H9 (cell line): Measurements from ENCODE around the gene AP4B1. TPM values are rescaled to one million over a fixed set of nuclear protein-coding genes. Genes with fewer than 3 reads are reported as not detected.

ENCODE experiments used
- DNase-seq: peaks from one replicate; pipeline ENCODE4 v3.0.0-alpha.2; 2017
- H2AFZ ChIP-seq: one replicate; pipeline ENCODE4 v1.6.1; 2013; ENCODE audit warnings: mild to moderate bottlenecking, low read length, control low read depth, moderate library complexity
- H2AK5ac ChIP-seq: 2 replicates; pipeline ENCODE4 v1.6.1; 2013; ENCODE audit warnings: low read length, control low read depth, mixed read lengths; ENCODE audit not compliant: insufficient read length
- H2BK120ac ChIP-seq: one replicate; pipeline ENCODE4 v1.6.1; 2013; ENCODE audit warnings: low read depth, mild to moderate bottlenecking, low read length, control low read depth, inconsistent platforms; ENCODE audit not compliant: poor library complexity, severe bottlenecking
- H2BK12ac ChIP-seq: 2 replicates; pipeline ENCODE4 v1.6.1; 2013; ENCODE audit warnings: low read length, control low read depth, mixed read lengths, low read depth; ENCODE audit not compliant: insufficient read length
- H2BK15ac ChIP-seq: 2 replicates; pipeline ENCODE4 v1.6.1; 2013; ENCODE audit warnings: low read depth, low read length, control low read depth
- H2BK20ac ChIP-seq: one replicate; pipeline ENCODE4 v1.6.1; 2013; ENCODE audit warnings: low read depth, mild to moderate bottlenecking, low read length, control low read depth, inconsistent platforms; ENCODE audit not compliant: poor library complexity, severe bottlenecking
- H2BK5ac ChIP-seq: 2 replicates; pipeline ENCODE4 v1.6.1; 2013; ENCODE audit warnings: low read length, control low read depth, mixed read lengths; ENCODE audit not compliant: insufficient read length
- H3K14ac ChIP-seq: 2 replicates; pipeline ENCODE4 v1.6.1; 2013; ENCODE audit warnings: low read length, control low read depth; ENCODE audit not compliant: insufficient read depth
- H3K18ac ChIP-seq: 2 replicates; pipeline ENCODE4 v1.6.1; 2013; ENCODE audit warnings: low read depth, mild to moderate bottlenecking, mixed read lengths, low read length, control low read depth; ENCODE audit not compliant: insufficient read length
- H3K23ac ChIP-seq: 2 replicates; pipeline ENCODE4 v1.6.1; 2013; ENCODE audit warnings: low read length, control low read depth, mixed read lengths, low read depth; ENCODE audit not compliant: insufficient read length
- H3K23me2 ChIP-seq: 2 replicates; pipeline ENCODE4 v1.6.1; 2013; ENCODE audit warnings: low read depth, mild to moderate bottlenecking, mixed read lengths, low read length, control low read depth; ENCODE audit not compliant: insufficient read length, poor library complexity, severe bottlenecking
- H3K27ac ChIP-seq: 2 replicates; pipeline ENCODE4 v1.5.1; 2013; ENCODE audit warnings: low read length, control low read depth, mixed read lengths, low read depth; ENCODE audit not compliant: insufficient read length
- H3K27me3 ChIP-seq: 2 replicates; pipeline ENCODE4 v1.6.1; 2013; ENCODE audit warnings: low read length, control low read depth, inconsistent platforms; ENCODE audit not compliant: insufficient read depth
- H3K4ac ChIP-seq: 2 replicates; pipeline ENCODE4 v1.6.1; 2013; ENCODE audit warnings: low read depth, mild to moderate bottlenecking, control low read depth, inconsistent platforms, low read length, moderate library complexity
- H3K4me1 ChIP-seq: 2 replicates; pipeline ENCODE4 v1.6.1; 2013; ENCODE audit warnings: low read length, control low read depth, inconsistent platforms; ENCODE audit not compliant: insufficient read depth
- H3K4me2 ChIP-seq: 2 replicates; pipeline ENCODE4 v1.6.1; 2013; ENCODE audit warnings: low read length, control low read depth, mixed read lengths; ENCODE audit not compliant: insufficient read length, insufficient read depth
- H3K56ac ChIP-seq: 2 replicates; pipeline ENCODE4 v1.6.1; 2013; ENCODE audit warnings: low read depth, mild to moderate bottlenecking, mixed read lengths, low read length, control low read depth; ENCODE audit not compliant: insufficient read length
- H3K79me1 ChIP-seq: 2 replicates; pipeline ENCODE4 v1.6.1; 2013; ENCODE audit warnings: low read depth, mild to moderate bottlenecking, moderate library complexity, low read length, control low read depth, inconsistent platforms; ENCODE audit not compliant: insufficient read depth, poor library complexity, severe bottlenecking
- H3K79me2 ChIP-seq: 2 replicates; pipeline ENCODE4 v1.6.1; 2013; ENCODE audit warnings: low read length, control low read depth, inconsistent platforms; ENCODE audit not compliant: insufficient read depth
- H3K9ac ChIP-seq: 2 replicates; pipeline ENCODE4 v1.6.1; 2013; ENCODE audit warnings: low read length, control low read depth, mixed read lengths; ENCODE audit not compliant: insufficient read length; ENCODE audit errors: extremely low read depth
- H3K9me3 ChIP-seq: one replicate; pipeline ENCODE4 v1.6.1; 2013; ENCODE audit warnings: low read depth, low read length, inconsistent platforms; ENCODE audit not compliant: control insufficient read depth
- H3T11ph ChIP-seq: one replicate; pipeline ENCODE4 v1.6.1; 2013; ENCODE audit warnings: mild to moderate bottlenecking, low read length, control low read depth, inconsistent platforms
- H4K20me1 ChIP-seq: one replicate; pipeline ENCODE4 v1.6.1; 2013; ENCODE audit not compliant: control insufficient read depth, insufficient read length, insufficient read depth
- H4K5ac ChIP-seq: 2 replicates; pipeline ENCODE4 v1.6.1; 2013; ENCODE audit warnings: low read depth, mild to moderate bottlenecking, mixed read lengths, low read length, control low read depth; ENCODE audit not compliant: insufficient read length
- H4K8ac ChIP-seq: replicated peaks from 2 replicates; pipeline ENCODE4 v1.6.1; 2013; ENCODE audit warnings: low read length, control low read depth, mixed read lengths, low read depth; ENCODE audit not compliant: insufficient read length
- H4K91ac ChIP-seq: 2 replicates; pipeline ENCODE4 v1.6.1; 2013; ENCODE audit warnings: low read depth, mild to moderate bottlenecking, moderate library complexity, mixed read lengths, low read length, control low read depth; ENCODE audit not compliant: insufficient read length
- H3K27ac Mint-ChIP-seq, 3 experiments: 2 replicates in 2 of 3; 3 replicates in 1 of 3; pipeline ENCODE4 v1.8.0; 2020 to 2021; ENCODE audit warnings: mixed read lengths in 3 of 3, mild to moderate bottlenecking in 1 of 3, moderate library complexity in 1 of 3
- H3K27me3 Mint-ChIP-seq: 2 replicates; pipeline ENCODE4 v1.8.0; 2021; ENCODE audit warnings: low read depth, mild to moderate bottlenecking, moderate library complexity, mixed read lengths
- H3K36me3 Mint-ChIP-seq, 3 experiments: 2 replicates in 2 of 3; 3 replicates in 1 of 3; pipeline ENCODE4 v1.8.0; 2020 to 2021; ENCODE audit warnings: low read depth in 3 of 3, mixed read lengths in 3 of 3; ENCODE audit not compliant: insufficient read depth in 1 of 3
- H3K4me1 Mint-ChIP-seq, 2 experiments: 2 replicates each; pipeline ENCODE4 v1.8.0; 2020; ENCODE audit warnings: mixed read lengths in 2 of 2
- H3K4me3 Mint-ChIP-seq, 2 experiments: 2 replicates in 1 of 2; 3 replicates in 1 of 2; pipeline ENCODE4 v1.8.0; 2020 to 2021; ENCODE audit warnings: mild to moderate bottlenecking in 2 of 2, mixed read lengths in 2 of 2, moderate library complexity in 1 of 2
- H3K9me3 Mint-ChIP-seq, 2 experiments: 2 replicates in 1 of 2; 3 replicates in 1 of 2; pipeline ENCODE4 v1.8.0; 2020; ENCODE audit warnings: mild to moderate bottlenecking in 2 of 2, mixed read lengths in 2 of 2, moderate library complexity in 1 of 2
- WGBS: extraction: QIAGEN DNeasy Blood & Tissue Kit; methylation state at CpG from one replicate; pipeline ENCODE4 v1.1.7; 2013; ENCODE audit warnings: missing lambda C conversion rate, low lambda C conversion rate, mixed read lengths; ENCODE audit not compliant: insufficient read length; ENCODE audit errors: extremely low coverage; 5-methylcytosine and 5-hydroxymethylcytosine counted together
- total RNA-seq: library from RNA; stranded (reverse); gene quantifications from 2 replicates; pipeline ENCODE4 v1.2.1, GENCODE V29; 2021
- TF ChIP-seq, protein P1 (sequence below): fragments of 200-600 bp; sonication (generic); conservative IDR thresholded peaks from 3 replicates; pipeline ENCODE4 v1.8.0; 2021; ENCODE audit warnings: antibody characterized with exemption, mild to moderate bottlenecking

The AP4B1 gene
- total RNA-seq, 1 experiment from 2014 or later = 19.3 TPM

DNA sequence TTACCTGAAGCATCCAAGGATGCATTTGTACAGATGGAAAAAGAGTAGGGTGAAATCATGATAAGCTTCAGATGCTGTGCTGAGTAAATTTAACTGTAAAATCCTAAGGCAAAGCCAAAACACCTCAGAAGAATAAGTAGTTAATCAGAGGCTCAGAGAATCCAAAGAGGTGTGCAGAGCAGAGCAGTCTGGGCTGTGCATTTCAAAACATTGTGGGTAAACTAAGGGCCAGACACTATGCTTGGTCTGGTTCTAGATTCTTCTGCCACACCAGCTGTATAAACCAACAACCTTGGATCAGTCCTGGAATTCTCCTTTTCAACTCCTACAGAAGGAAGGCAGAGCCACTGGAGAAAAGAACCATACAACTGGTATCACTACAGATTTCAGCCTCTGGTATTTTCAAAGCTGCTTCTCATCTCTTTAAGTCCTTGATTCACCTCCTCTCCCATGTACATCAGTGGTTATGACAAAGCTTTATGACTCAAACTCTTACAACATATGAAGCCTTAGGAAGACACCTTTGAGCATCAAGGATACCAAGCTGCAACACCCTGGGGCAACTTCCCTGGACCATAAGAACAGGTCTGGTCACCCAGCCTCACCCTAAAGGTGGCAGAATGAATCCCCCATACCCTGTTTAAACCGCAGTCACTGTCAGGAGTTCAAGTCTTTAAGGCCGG is 12.9 kb upstream of the AP4B1 start:
- no peak for DNase-seq
- Histone ChIP-seq H2BK15ac (no peak overlapping the region), H3K14ac (no peak overlapping the region), H3K23ac (no peak overlapping the region), H3K4me2 (no peak overlapping the region), H3K9ac (no peak overlapping the region), H2AFZ (no peak overlapping the region), H3K4me1 (no peaks in the 10 kb centered on the region), H3K27ac (no peak overlapping the region), H4K5ac (no peak overlapping the region), H4K8ac (no peak overlapping the region), H3K79me2 (no peaks in the 10 kb centered on the region), H3T11ph (no peak overlapping the region), H2BK120ac (no peak overlapping the region), H3K9me3 (no peaks in the 10 kb centered on the region), H3K27me3 (no peaks in the 10 kb centered on the region), H3K56ac (no peak overlapping the region), H3K18ac (no peak overlapping the region), H3K23me2 (no peaks in the 10 kb centered on the region), H3K79me1 (no peaks in the 10 kb centered on the region), H2AK5ac (no peak overlapping the region), H4K20me1 (no peaks in the 10 kb centered on the region), H2BK20ac (no peak overlapping the region), H3K4ac (no peak overlapping the region), H4K91ac (no peak overlapping the region), H2BK5ac (no peak overlapping the region), H2BK12ac (no peak overlapping the region)
- peak overlapping the region in 1 of 3 experiments; percentile 27; a peak in 1 of 7 replicates for H3K27ac Mint-ChIP-seq
- no peaks in the 10 kb centered on the region for H3K36me3 Mint-ChIP-seq
- no CpG with 5 or more reads among the region's 2 CpGs for WGBS
- no peaks in the 10 kb centered on the region for H3K9me3 Mint-ChIP-seq
- H3K4me1 Mint-ChIP-seq = peaks cover 3% of the 10 kb centered on the region in 2 experiments; a peak in 1 of 4 replicates
- peaks cover 8% of the 10 kb centered on the region for H3K27me3 Mint-ChIP-seq
- TF ChIP-seq, protein P1, sequence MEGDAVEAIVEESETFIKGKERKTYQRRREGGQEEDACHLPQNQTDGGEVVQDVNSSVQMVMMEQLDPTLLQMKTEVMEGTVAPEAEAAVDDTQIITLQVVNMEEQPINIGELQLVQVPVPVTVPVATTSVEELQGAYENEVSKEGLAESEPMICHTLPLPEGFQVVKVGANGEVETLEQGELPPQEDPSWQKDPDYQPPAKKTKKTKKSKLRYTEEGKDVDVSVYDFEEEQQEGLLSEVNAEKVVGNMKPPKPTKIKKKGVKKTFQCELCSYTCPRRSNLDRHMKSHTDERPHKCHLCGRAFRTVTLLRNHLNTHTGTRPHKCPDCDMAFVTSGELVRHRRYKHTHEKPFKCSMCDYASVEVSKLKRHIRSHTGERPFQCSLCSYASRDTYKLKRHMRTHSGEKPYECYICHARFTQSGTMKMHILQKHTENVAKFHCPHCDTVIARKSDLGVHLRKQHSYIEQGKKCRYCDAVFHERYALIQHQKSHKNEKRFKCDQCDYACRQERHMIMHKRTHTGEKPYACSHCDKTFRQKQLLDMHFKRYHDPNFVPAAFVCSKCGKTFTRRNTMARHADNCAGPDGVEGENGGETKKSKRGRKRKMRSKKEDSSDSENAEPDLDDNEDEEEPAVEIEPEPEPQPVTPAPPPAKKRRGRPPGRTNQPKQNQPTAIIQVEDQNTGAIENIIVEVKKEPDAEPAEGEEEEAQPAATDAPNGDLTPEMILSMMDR = no peak
- no peak overlapping the region for H3K4me3 Mint-ChIP-seq
